K562 (cell line): ENCODE data around the gene PAN2. TPM values are rescaled to one million over a fixed set of nuclear protein-coding genes. Genes with fewer than 3 reads are reported as not detected.
A peak's percentile ranks its signal among the peaks of the same experiment; 100 is the strongest.

Experiments used
- CCAR2 ChIP-seq: fragments of 200-400 bp; formaldehyde crosslinking; IDR thresholded peaks from 2 replicates; pipeline ENCODE4 v1.6.1; 2017; ENCODE audit warnings: mild to moderate bottlenecking, low read depth, low read length
- KLF10 ChIP-seq: fragments of 250-450 bp; sonication (Bioruptor Pico); IDR thresholded peaks from 2 replicates; pipeline ENCODE4 v1.6.1; 2021; ENCODE audit warnings: matching md5 sums
- L3MBTL2 ChIP-seq: fragments of 450-650 bp; IDR thresholded peaks from 2 replicates; pipeline ENCODE4 v1.6.1; 2016; ENCODE audit warnings: mild to moderate bottlenecking, moderate library complexity
- PCBP1 ChIP-seq: fragments of 200-400 bp; formaldehyde crosslinking; IDR thresholded peaks from 2 replicates; pipeline ENCODE4 v1.6.1; 2018; ENCODE audit warnings: mild to moderate bottlenecking, low read depth, low read length; ENCODE audit not compliant: poor library complexity, severe bottlenecking
- PRPF4 ChIP-seq: fragments of 200-400 bp; formaldehyde crosslinking; IDR thresholded peaks from one replicate; pipeline ENCODE4 v1.6.1; 2017; ENCODE audit warnings: low read length, low read depth, mild to moderate bottlenecking; ENCODE audit not compliant: insufficient read depth, poor library complexity, severe bottlenecking
- RBBP5 ChIP-seq: fragments of 200-600 bp; sonication (generic); IDR thresholded peaks from 2 replicates; pipeline ENCODE4 v1.6.1; 2012; ENCODE audit warnings: borderline replicate concordance, mild to moderate bottlenecking, low read length, control low read depth, inconsistent platforms; ENCODE audit not compliant: insufficient read depth, poor library complexity, severe bottlenecking
- RFX1 ChIP-seq: fragments of 450-650 bp; IDR thresholded peaks from 2 replicates; pipeline ENCODE4 v1.6.1; 2016; ENCODE audit warnings: mild to moderate bottlenecking, moderate library complexity
- RNF2 ChIP-seq: sonication (generic); IDR thresholded peaks from 2 replicates; pipeline ENCODE4 v1.6.1; 2016
- SMARCB1 ChIP-seq: IDR thresholded peaks from 2 replicates; pipeline ENCODE4 v1.6.1; 2011; ENCODE audit warnings: improper control_type of control experiment, low read depth; ENCODE audit not compliant: insufficient read length
- SNRNP70 ChIP-seq: fragments of 200-400 bp; formaldehyde crosslinking; optimal IDR thresholded peaks from 2 replicates; pipeline ENCODE3; 2017; ENCODE audit warnings: low read depth, low read length
- SREBF2 ChIP-seq: sonication (generic); formaldehyde crosslinking; IDR thresholded peaks from 2 replicates; pipeline ENCODE4 v1.4.0; 2020; ENCODE audit warnings: mild to moderate bottlenecking, missing genetic modification reagents
- ZFP30 ChIP-seq: fragments of 250-450 bp; sonication (Bioruptor Pico); IDR thresholded peaks from 2 replicates; pipeline ENCODE4 v1.8.0; 2022; ENCODE audit warnings: moderate library complexity, mild to moderate bottlenecking, inconsistent platforms, borderline replicate concordance
- ZNF184 ChIP-seq: sonication (generic); formaldehyde crosslinking; IDR thresholded peaks from 2 replicates; pipeline ENCODE4 v1.5.0; 2020; ENCODE audit warnings: missing genetic modification reagents
- ZNF232 ChIP-seq: sonication (generic); formaldehyde crosslinking; IDR thresholded peaks from 2 replicates; pipeline ENCODE4 v1.8.0; 2022; ENCODE audit warnings: mild to moderate bottlenecking, missing genetic modification reagents
- ZNF408 ChIP-seq: fragments of 250-450 bp; sonication (Bioruptor Pico); IDR thresholded peaks from 2 replicates; pipeline ENCODE4 v1.4.0; 2020; ENCODE audit warnings: low read depth, mild to moderate bottlenecking, moderate library complexity
- ZNF76 ChIP-seq: fragments of 250-450 bp; sonication (Bioruptor Pico); IDR thresholded peaks from 2 replicates; pipeline ENCODE4 v1.4.0; 2020; ENCODE audit warnings: mild to moderate bottlenecking, moderate library complexity, borderline replicate concordance
- ZNF764 ChIP-seq: fragments of 250-450 bp; sonication (Bioruptor Pico); IDR thresholded peaks from 2 replicates; pipeline ENCODE4 v1.4.0; 2020; ENCODE audit warnings: low read depth, mild to moderate bottlenecking, moderate library complexity
- ZNF778 ChIP-seq: fragments of 450-650 bp; formaldehyde crosslinking; IDR thresholded peaks from 2 replicates; pipeline ENCODE4 v1.4.0; 2020; ENCODE audit warnings: mild to moderate bottlenecking, moderate library complexity
- polyA plus RNA-seq, 8 experiments: library from polyadenylated mRNA; depleted of rRNA in 4 of 8; stranded (reverse) in 5 of 8; unstranded in 3 of 8; fragments of >200 nt; fragmentation: Nextera tagmentation in 2 of 8; fragmentation: Illumina TruSeq in 1 of 8; extraction: Ambion mirVana in 2 of 8; extraction: Trizol in 1 of 8; gene quantifications; 2 replicates each; pipeline versions ENCODE4 v1.2.1 to v1.2.3, GENCODE V29; 2011 to 2014; ENCODE audit warnings: inconsistent platforms in 1 of 8, missing spikeins in 1 of 8
- total RNA-seq, 7 experiments: library from RNA; depleted of rRNA in 6 of 7; stranded (reverse); fragments of >200 nt in 6 of 7; fragmentation: Illumina TruSeq in 2 of 7; extraction: Trizol in 2 of 7; gene quantifications; 2 replicates each; pipeline versions ENCODE4 v1.2.1 to v1.2.3, GENCODE V29; 2011 to 2021; ENCODE audit warnings: low replicate concordance in 1 of 7
- TF ChIP-seq, protein P1 (sequence below): IDR thresholded peaks from 3 replicates; pipeline ENCODE4 v1.6.1; 2011; ENCODE audit warnings: borderline replicate concordance, mild to moderate bottlenecking; ENCODE audit not compliant: insufficient read length, insufficient read depth
- TF ChIP-seq, protein P2 (sequence below): fragments of 450-650 bp; conservative IDR thresholded peaks from 2 replicates; pipeline ENCODE4 v1.6.1; 2016; ENCODE audit warnings: missing genetic modification characterization, low read depth, mild to moderate bottlenecking, missing compliant biosample characterization, moderate library complexity
- TF ChIP-seq, protein P3 (sequence below): fragments of 250-450 bp; sonication (Bioruptor Pico); IDR thresholded peaks from 2 replicates; pipeline ENCODE4 v1.4.0; 2020; ENCODE audit warnings: mild to moderate bottlenecking
- TF ChIP-seq, protein P4 (sequence below): sonication (generic); formaldehyde crosslinking; IDR thresholded peaks from 2 replicates; pipeline ENCODE4 v1.9.0; 2022; ENCODE audit warnings: mild to moderate bottlenecking, missing genetic modification reagents
- TF ChIP-seq, protein P5 (sequence below): fragments of 250-450 bp; sonication (Bioruptor Pico); IDR thresholded peaks from 2 replicates; pipeline ENCODE4 v1.5.0; 2020; ENCODE audit warnings: mild to moderate bottlenecking

Gene PAN2
- total and polyA plus RNA-seq, 9 of the 15 experiments (the other 6 are each of a cell fraction or from before 2014, with no cell fraction given) = 15.0 to 66.1 (median 25.9) TPM

DNA sequence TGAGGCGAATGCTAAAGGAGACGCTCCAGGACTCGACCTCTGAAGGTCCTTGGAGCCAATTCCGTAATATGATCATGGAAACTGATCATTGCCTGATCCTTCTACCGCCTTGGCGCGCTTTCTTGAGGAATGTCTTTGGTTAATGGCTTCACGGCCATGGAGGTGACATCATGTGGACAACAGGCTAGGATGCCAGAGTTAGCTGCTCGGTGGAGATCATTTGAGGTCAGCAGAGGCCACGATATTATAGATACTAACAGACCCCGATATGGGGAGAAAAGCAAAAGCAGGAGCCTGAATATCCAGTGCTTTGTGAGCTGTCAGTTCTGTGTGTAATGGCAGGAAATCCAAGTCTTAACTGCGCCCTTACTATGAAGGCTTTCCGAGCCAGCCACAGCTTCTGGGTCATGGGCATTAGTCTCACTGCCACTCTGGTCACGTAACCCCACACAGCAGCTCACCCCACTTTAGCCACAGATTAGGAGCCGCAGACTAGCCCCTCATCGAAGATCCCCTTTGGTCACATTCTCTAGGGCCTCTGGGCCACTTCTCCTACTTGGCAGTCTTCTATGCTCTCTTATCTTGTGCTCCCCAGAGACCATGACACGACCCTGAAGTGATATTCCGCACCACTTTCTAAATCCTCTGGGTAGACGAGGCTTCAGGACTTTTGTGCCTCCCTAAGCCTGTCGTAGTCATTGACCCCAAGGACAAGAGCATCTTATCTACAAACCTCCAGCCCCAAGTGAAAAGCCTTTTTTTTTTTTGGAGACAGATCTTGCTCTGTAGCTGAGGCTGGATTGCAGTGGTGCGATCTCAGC is 32.9 kb downstream of the PAN2 start (continued):
- TF ChIP-seq RBBP5 = no peak
- peak; percentile 33; the same call in 1 of the 2 replicates for TF ChIP-seq RNF2
- no peak for TF ChIP-seq RFX1
- no peak for TF ChIP-seq ZNF408
- TF ChIP-seq SREBF2 (CRISPR knock-in tag) = no peak
- no peak for TF ChIP-seq PCBP1
- no peak for TF ChIP-seq KLF10 (CRISPR knock-in tag)
- TF ChIP-seq ZNF184 = no peak
- TF ChIP-seq, protein P1, sequence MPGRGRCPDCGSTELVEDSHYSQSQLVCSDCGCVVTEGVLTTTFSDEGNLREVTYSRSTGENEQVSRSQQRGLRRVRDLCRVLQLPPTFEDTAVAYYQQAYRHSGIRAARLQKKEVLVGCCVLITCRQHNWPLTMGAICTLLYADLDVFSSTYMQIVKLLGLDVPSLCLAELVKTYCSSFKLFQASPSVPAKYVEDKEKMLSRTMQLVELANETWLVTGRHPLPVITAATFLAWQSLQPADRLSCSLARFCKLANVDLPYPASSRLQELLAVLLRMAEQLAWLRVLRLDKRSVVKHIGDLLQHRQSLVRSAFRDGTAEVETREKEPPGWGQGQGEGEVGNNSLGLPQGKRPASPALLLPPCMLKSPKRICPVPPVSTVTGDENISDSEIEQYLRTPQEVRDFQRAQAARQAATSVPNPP = no peak
- TF ChIP-seq SMARCB1 = no peak
- TF ChIP-seq, protein P2, sequence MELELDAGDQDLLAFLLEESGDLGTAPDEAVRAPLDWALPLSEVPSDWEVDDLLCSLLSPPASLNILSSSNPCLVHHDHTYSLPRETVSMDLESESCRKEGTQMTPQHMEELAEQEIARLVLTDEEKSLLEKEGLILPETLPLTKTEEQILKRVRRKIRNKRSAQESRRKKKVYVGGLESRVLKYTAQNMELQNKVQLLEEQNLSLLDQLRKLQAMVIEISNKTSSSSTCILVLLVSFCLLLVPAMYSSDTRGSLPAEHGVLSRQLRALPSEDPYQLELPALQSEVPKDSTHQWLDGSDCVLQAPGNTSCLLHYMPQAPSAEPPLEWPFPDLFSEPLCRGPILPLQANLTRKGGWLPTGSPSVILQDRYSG (tag) = peak; percentile 81
- no peak for TF ChIP-seq CCAR2
- TF ChIP-seq, protein P3, sequence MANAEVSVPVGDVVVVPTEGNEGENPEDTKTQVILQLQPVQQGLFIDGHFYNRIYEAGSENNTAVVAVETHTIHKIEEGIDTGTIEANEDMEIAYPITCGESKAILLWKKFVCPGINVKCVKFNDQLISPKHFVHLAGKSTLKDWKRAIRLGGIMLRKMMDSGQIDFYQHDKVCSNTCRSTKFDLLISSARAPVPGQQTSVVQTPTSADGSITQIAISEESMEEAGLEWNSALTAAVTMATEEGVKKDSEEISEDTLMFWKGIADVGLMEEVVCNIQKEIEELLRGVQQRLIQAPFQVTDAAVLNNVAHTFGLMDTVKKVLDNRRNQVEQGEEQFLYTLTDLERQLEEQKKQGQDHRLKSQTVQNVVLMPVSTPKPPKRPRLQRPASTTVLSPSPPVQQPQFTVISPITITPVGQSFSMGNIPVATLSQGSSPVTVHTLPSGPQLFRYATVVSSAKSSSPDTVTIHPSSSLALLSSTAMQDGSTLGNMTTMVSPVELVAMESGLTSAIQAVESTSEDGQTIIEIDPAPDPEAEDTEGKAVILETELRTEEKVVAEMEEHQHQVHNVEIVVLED = no peak; the same call in 1 of the 2 replicates
- no peak; the same call in 1 of the 2 replicates for TF ChIP-seq ZNF76 (CRISPR knock-in tag)
- TF ChIP-seq ZNF764 (CRISPR knock-in tag) = no peak
- TF ChIP-seq ZFP30 = no peak
- TF ChIP-seq, protein P4, sequence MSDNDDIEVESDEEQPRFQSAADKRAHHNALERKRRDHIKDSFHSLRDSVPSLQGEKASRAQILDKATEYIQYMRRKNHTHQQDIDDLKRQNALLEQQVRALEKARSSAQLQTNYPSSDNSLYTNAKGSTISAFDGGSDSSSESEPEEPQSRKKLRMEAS = no peak
- peak; percentile 78 for TF ChIP-seq L3MBTL2
- TF ChIP-seq, protein P5, sequence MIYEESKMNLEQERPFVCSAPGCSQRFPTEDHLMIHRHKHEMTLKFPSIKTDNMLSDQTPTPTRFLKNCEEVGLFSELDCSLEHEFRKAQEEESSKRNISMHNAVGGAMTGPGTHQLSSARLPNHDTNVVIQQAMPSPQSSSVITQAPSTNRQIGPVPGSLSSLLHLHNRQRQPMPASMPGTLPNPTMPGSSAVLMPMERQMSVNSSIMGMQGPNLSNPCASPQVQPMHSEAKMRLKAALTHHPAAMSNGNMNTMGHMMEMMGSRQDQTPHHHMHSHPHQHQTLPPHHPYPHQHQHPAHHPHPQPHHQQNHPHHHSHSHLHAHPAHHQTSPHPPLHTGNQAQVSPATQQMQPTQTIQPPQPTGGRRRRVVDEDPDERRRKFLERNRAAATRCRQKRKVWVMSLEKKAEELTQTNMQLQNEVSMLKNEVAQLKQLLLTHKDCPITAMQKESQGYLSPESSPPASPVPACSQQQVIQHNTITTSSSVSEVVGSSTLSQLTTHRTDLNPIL (CRISPR knock-in tag) = no peak
- TF ChIP-seq PRPF4 = no peak
- TF ChIP-seq SNRNP70 = no peak
- no peak for TF ChIP-seq ZNF232 (CRISPR knock-in tag)
- no peak for TF ChIP-seq ZNF778
